HG03432 (cell line): ENCODE measurements around the gene AZU1.
"Not testable (repeated sequence)": the region's sequence is repeated elsewhere in the genome, so short reads cannot be mapped to it uniquely, and the experiment has no call there.

Experiments
- ATAC-seq: cut with Tn5 transposase; IDR thresholded peaks from one replicate; pipeline ENCODE4 v1.9.1; 2021; ENCODE audit warnings: mild to moderate bottlenecking, moderate library complexity; ENCODE audit not compliant: unreplicated experiment

AZU1 gene

DNA sequence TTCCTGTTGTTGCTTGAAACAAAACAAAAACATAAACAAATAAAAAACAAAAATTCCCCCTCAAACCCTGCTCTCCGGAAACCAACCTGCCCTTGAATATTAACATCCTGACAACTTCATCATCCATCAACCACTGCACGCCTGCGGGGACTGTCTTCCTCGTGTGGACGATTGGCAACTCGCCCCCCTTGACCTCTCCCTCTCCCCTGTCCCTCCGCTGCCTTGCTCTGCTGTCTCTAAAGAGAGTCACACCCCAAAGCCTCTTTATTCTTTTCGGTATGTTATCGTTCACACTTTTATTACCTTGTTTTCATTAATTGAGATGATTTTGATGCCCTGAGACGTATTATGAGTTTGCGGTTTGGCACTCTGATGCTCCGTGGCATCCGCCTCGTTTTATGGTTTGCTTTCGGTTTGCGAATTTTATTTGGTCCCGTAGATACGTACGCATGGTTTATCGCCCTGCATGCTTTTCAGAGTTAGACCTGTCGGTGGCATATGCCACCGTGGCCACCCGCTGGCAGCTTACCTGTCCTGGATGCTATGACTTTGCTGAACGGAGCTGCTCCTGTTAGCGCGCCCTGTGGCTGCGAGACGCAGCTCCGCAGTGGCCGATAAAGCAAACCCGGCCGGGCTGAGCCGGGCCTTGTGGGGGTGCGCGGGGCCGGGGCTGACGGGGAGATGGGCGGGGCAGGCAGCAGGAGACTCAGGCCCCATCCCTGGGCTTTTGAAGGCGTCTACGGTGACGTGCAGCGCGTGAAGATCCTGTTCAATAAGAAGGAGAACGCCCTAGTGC is 19.8 kb upstream of the AZU1 start:
- ATAC-seq: no peak

DNA sequence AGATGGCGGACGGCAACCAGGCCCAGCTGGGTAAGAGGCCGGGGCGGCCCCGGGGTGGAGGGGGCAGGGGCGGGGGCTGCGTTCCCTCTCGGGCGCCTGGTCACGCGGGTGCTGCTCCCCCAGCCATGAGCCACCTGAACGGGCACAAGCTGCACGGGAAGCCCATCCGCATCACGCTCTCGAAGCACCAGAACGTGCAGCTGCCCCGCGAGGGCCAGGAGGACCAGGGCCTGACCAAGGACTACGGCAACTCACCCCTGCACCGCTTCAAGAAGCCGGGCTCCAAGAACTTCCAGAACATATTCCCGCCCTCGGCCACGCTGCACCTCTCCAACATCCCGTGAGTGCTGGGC is 19.2 kb upstream of the AZU1 start:
- ATAC-seq: no peak

GRCh38 chr19:810077-810855 is 17.4 kb upstream of the AZU1 start:
- no peak for ATAC-seq

- ATAC-seq: no peak
These were observed 16.7 kb upstream of the AZU1 start for GRCh38 chr19:810883-811489.

DNA sequence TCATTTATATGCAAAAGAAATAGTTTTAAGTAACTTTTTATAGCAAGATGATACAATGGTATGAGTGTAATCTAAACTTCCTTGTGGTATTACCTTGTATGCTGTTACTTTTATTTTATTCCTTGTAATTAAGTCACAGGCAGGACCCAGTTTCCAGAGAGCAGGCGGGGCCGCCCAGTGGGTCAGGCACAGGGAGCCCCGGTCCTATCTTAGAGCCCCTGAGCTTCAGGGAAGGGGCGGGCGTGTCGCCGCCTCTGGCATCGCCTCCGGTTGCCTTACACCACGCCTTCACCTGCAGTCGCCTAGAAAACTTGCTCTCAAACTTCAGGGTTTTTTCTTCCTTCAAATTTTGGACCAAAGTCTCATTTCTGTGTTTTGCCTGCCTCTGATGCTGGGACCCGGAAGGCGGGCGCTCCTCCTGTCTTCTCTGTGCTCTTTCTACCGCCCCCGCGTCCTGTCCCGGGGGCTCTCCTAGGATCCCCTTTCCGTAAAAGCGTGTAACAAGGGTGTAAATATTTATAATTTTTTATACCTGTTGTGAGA is 16.1 kb upstream of the AZU1 start:
- no peak for ATAC-seq

GRCh38 chr19:812049-812746 is 15.4 kb upstream of the AZU1 start:
- ATAC-seq: no peak

DNA sequence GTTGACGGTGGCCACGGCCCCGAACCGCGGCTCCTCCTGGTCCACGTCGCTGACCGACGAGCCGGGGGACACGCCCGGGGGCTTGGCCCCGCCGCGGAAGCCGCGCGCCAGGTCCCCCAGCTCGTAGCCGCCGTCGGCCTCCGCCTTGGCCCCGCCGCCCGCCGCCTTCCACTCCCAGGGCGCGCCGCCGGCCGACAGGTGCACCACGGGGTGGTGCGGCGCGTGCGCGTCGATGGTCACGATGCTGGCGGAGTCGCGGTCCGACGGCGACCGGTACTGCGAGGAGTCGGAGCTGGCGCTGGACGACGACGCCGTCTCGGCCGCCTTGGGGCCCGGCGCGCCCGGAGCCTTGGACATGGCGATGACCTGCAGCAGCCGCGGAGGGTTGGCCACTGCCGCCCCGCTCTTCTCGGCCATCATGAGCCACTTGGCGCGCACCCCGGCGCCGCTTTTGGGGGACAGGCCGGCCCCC is 14.9 kb upstream of the AZU1 start:
- no peak for ATAC-seq

- ATAC-seq: no peak
These were observed 14.2 kb upstream of the AZU1 start for GRCh38 chr19:813219-814151.

DNA sequence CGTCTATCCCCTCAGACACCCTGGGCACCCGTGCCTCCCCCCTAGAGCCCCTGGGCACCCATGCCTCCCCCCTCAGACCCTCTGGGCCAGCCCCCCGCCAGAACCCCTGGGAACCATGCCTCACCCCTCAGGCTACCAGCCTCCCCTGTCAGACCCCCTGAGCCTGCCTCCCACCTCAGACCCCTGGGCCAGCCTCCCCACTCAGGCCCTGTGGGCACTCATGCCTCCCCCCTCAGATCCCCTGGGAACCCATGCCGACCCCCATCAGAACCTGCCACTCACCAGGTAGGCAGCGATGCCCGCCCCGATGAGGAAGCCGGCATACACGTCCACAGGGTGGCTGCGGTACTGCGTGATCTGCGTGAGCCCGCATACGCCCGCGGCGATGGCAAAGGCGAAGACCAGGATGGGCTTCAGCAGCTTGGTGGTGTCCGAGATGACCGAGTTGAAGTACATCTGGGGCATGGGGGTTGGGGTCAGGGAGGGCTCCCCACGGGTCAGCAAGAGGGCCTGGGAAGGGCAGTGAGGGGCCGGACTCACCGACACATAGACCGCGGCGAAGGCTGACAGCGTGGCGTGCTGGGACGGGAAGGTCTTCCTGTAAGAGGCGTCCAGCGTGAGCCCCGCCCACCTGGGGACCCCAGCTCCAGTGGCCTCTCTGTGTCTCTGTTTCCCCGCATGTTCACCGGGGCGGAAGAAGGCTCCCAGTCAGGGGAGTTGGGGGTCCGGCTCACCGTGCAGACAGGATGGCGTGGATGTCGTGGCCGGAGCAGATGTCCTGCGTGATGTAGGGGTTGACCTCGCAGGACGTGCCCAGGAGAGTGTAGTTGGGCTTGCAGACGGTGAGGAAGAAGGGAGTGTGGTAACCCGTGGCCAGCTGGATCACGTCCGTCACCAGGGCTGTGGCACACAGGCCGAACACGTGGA is 13.2 kb upstream of the AZU1 start:
- ATAC-seq: no peak

- ATAC-seq: no peak
These were observed 12.4 kb upstream of the AZU1 start for GRCh38 chr19:815079-815774.

DNA sequence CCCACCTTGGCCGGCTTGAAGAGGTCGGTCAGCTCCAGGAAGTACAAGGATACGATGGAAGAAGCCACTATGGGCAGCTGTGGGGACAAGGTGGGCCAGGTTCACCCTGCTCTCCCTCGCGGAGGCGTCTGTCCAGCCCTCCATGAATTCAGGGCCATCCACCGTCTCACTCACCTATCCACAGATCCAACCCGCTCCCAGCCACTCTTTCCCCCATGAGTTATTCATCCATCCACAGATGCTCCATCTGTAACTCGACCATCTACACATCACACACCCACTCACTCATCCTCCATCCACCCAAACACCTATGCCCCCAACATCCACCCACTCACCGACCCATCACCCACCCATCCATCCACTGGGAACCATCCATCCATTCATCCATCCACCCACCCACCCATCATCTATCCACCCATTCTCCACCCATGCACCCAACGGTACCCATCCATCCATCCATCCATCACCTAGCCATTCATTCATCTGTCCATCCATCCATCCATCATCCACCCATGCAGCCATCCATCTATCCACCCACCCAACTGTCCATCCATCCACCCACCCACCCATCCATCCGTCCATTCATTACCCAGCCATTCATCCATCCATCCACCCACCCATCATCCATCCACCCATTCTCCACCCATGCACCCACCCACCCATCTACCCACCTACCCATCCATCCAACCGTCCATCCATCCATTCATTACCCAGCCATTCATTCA is 11.7 kb upstream of the AZU1 start:
- ATAC-seq: no peak

DNA sequence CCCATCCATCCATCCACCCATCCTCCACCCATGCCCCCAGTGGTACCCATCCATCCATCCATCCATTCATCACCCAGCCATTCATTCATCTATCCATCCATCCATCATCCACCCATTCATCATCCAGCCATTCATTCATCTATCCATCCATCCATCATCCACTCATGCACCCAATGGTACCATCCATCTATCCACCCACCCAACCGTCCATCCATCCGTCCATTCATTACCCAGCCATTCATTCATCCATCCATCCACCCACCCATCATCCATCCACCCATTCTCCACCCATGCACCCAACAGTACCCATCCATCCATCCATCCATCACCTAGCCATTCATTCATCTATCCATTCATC is 11.2 kb upstream of the AZU1 start:
- ATAC-seq: no peak

- ATAC-seq: not testable (repeated sequence)
These were observed 7.4 kb upstream of the AZU1 start for GRCh38 chr19:820212-820611.

GRCh38 chr19:821231-821824 is 6.3 kb upstream of the AZU1 start:
- ATAC-seq: no peak

DNA sequence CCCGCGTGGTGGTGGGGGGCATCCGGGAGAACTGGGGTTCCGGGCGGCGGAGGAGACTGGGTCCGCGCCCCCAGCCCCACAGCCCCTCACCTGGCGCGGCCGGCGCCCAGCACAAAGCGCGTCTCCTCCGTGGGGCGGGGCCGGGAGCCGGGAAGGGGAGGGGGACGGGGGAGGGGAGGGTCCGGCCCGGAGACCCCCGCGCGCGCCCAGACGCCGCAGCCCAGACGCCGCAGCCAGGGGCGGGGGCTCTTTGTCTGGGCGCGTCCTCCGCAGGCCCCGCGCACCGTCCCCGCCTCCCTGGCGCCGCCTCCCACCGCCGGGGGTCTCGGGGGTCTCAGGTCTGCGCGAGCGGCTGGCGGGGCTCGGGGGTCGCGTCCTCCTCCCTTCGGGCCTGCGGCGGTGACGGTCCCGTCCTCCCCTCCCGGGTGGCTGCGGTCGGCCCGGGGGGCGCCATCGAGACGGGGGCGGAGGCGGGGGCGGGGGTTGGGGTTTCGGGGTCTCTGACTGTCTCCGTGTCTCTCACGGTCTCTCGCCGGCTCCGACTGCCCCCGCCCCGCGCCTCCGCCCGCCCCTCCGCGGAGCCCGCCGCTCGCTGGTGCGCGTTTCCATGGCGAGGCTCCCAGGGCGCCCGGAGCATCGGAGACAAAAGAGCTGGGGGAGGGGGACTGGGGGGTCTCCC is 5.7 kb upstream of the AZU1 start, which contains the start of gene PLPPR3:
Gene PLPPR3 (minus strand): TSS at position 131 of the 679 bp plus-strand sequence. CDS start 396 bp downstream, outside the sequence.
- no peak for ATAC-seq

DNA sequence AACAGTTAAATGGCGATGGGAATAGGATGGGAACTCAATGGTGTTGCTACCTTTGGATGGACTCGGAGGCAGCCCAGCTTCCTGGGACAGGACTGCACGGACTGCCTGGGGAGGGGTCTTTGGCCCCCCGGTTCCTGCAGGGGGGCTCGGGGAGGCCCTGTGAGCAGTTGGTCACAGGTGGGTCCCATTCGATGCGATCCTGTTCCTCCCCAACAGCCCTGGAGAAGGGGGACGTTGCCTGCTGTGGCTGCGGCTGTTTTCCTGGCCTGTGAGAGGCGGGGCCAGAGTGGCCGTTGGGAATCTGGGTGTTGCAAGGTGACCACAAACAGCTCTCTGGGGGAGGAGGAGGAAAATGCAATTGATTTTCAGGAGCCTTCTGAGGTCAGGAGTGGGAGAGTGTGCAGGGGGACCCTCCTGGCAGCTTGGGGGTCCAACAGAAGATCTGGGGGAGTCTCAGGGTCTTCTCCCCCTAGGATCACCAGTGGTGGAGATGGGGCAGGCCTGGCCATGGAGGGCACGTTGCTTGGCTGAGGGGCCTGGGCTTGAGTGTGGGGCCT is 4.0 kb upstream of the AZU1 start:
- ATAC-seq: no peak
